ENCODE measurements around the gene CPNE4.
A peak's percentile ranks its signal among the peaks of the same experiment; 100 is the strongest.

GRCh38 chr3:132029182-132029902 is 5.5 kb downstream of the CPNE4 start:
- TF ChIP-seq CTCF (IDR thresholded peaks at IDR 0.05; ENCODE audit: extremely low read depth in 1 of 2, insufficient read depth in 1 of 2, low read depth in 1 of 2, low read length in 2 of 2) (peak; percentile 69 to 94), POLR2A (IDR thresholded peaks at IDR 0.05; ENCODE audit: low read depth, low read length) (no peak), EZH2 (IDR thresholded peaks at IDR 0.05; ENCODE audit: borderline replicate concordance, low read depth, low read length, severe bottlenecking) (no peak), MAX (IDR thresholded peaks at IDR 0.05; ENCODE audit: insufficient read depth, insufficient read length) (no peak), POLR2AphosphoS5 (IDR thresholded peaks at IDR 0.05; ENCODE audit: insufficient read depth, low read depth, low read length) (no peak), MYC (IDR thresholded peaks at IDR 0.05; ENCODE audit: low read depth, low read length) (no peak), JUN (IDR thresholded peaks at IDR 0.05; ENCODE audit: borderline replicate concordance, insufficient read depth, insufficient read length, low read depth) (no peak)

All from endothelial cell of umbilical vein (primary cell).